ENCODE results near the gene PRR20G.

The PRR20G gene

GRCh38 chr3:127286571-127287140 is 1.2 kb downstream of the PRR20G start:
- H3K9ac ChIP-seq (ENCODE audit: low read depth in 1 of 2, low read length in 2 of 2), result no peak overlapping the region
- no peaks in the 10 kb centered on the region for H3K36me3 ChIP-seq (ENCODE audit: control insufficient read depth in 2 of 2, insufficient read depth in 2 of 2, low read length in 2 of 2)
- H3K27ac ChIP-seq (ENCODE audit: low read depth in 2 of 2, low read length in 2 of 2), result no peak overlapping the region
- peak overlapping the region in 1 of 2 donors; percentile 13 for H3K4me3 ChIP-seq (ENCODE audit: low read length in 2 of 2)
- no peaks in the 10 kb centered on the region for H3K9me3 ChIP-seq (ENCODE audit: control insufficient read depth in 2 of 2, low read length in 2 of 2)
- no peaks in the 10 kb centered on the region for H3K27me3 ChIP-seq (ENCODE audit: control insufficient read depth in 2 of 2, insufficient read depth in 2 of 2, low read length in 2 of 2)
- no peaks in the 10 kb centered on the region for H3K4me1 ChIP-seq (ENCODE audit: control insufficient read depth in 2 of 2, insufficient read depth in 2 of 2, low read length in 2 of 2)

- H3K4me1 ChIP-seq (ENCODE audit: control insufficient read depth in 2 of 2, insufficient read depth in 2 of 2, low read length in 2 of 2), result no peaks in the 10 kb centered on the region
- no peaks in the 10 kb centered on the region for H3K27me3 ChIP-seq (ENCODE audit: control insufficient read depth in 2 of 2, insufficient read depth in 2 of 2, low read length in 2 of 2)
- H3K4me3 ChIP-seq (ENCODE audit: low read length in 2 of 2), result no peak overlapping the region
- H3K9me3 ChIP-seq (ENCODE audit: control insufficient read depth in 2 of 2, low read length in 2 of 2), result no peaks in the 10 kb centered on the region
- no peak overlapping the region for H3K9ac ChIP-seq (ENCODE audit: low read depth in 1 of 2, low read length in 2 of 2)
- H3K36me3 ChIP-seq (ENCODE audit: control insufficient read depth in 2 of 2, insufficient read depth in 2 of 2, low read length in 2 of 2), result no peaks in the 10 kb centered on the region
- no peak overlapping the region for H3K27ac ChIP-seq (ENCODE audit: low read depth in 2 of 2, low read length in 2 of 2)
Measured at GRCh38 chr3:127284258-127284657, 3.6 kb downstream of the PRR20G start.

DNA sequence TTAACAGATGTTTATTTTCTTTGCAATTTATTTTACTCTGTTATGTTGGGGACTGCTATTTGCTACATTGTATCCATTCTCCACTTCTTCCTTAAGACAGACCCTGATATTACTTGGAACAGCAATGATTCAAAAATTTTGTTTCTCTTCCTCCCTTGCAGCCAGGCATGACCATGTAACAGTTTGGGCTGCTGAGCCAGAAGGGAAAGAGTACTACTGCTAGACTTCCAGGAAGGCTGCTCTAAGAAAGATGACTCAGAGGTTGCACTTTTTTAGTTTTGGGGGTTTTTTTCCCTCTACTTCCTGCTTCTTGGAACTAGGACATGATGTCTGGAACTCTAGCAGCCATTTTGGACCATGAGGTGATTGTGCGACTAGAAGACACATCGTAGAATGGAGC is 10.3 kb downstream of the PRR20G start:
- Histone ChIP-seq H3K4me1 (ENCODE audit: control insufficient read depth in 2 of 2, insufficient read depth in 2 of 2, low read length in 2 of 2) (no peaks in the 10 kb centered on the region), H3K9me3 (ENCODE audit: control insufficient read depth in 2 of 2, low read length in 2 of 2) (no peaks in the 10 kb centered on the region), H3K36me3 (ENCODE audit: control insufficient read depth in 2 of 2, insufficient read depth in 2 of 2, low read length in 2 of 2) (no peaks in the 10 kb centered on the region), H3K9ac (ENCODE audit: low read depth in 1 of 2, low read length in 2 of 2) (no peak overlapping the region), H3K27me3 (ENCODE audit: control insufficient read depth in 2 of 2, insufficient read depth in 2 of 2, low read length in 2 of 2) (peaks cover 0 to 2% of the 10 kb centered on the region in 2 donors), H3K27ac (ENCODE audit: low read depth in 2 of 2, low read length in 2 of 2) (no peak overlapping the region), H3K4me3 (ENCODE audit: low read length in 2 of 2) (no peak overlapping the region)

GRCh38 chr3:127276995-127277394 is 10.9 kb downstream of the PRR20G start:
- H3K36me3 ChIP-seq (ENCODE audit: control insufficient read depth in 2 of 2, insufficient read depth in 2 of 2, low read length in 2 of 2), result no peaks in the 10 kb centered on the region
- no peaks in the 10 kb centered on the region for H3K9me3 ChIP-seq (ENCODE audit: control insufficient read depth in 2 of 2, low read length in 2 of 2)
- H3K4me3 ChIP-seq (ENCODE audit: low read length in 2 of 2), result no peak overlapping the region
- H3K4me1 ChIP-seq (ENCODE audit: control insufficient read depth in 2 of 2, insufficient read depth in 2 of 2, low read length in 2 of 2), result no peaks in the 10 kb centered on the region
- peaks cover 0 to 2% of the 10 kb centered on the region in 2 donors for H3K27me3 ChIP-seq (ENCODE audit: control insufficient read depth in 2 of 2, insufficient read depth in 2 of 2, low read length in 2 of 2)
- H3K9ac ChIP-seq (ENCODE audit: low read depth in 1 of 2, low read length in 2 of 2), result no peak overlapping the region
- no peak overlapping the region for H3K27ac ChIP-seq (ENCODE audit: low read depth in 2 of 2, low read length in 2 of 2)

DNA sequence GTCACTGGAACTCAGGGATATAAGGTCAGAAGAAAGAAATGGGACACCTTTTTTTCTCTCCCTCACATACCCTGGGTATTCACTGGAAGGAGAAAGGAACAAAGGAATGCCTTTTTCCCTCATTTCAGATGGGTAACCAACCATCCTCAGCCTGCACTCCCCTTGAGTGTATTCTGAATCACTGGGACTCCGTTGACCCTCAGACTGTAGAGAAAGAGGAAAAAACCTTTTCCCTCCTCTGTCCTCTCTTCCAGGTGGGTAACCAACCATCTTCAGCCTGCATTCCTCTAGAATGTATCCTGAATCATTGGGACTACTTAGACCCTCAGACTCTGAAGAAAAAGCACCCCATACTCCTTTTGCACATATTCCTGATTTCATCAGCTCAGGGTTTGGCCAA is 11.4 kb downstream of the PRR20G start:
- Histone ChIP-seq H3K36me3 (ENCODE audit: control insufficient read depth in 2 of 2, insufficient read depth in 2 of 2, low read length in 2 of 2) (no peaks in the 10 kb centered on the region), H3K9me3 (ENCODE audit: control insufficient read depth in 2 of 2, low read length in 2 of 2) (no peaks in the 10 kb centered on the region), H3K27ac (ENCODE audit: low read depth in 2 of 2, low read length in 2 of 2) (no peak overlapping the region), H3K4me3 (ENCODE audit: low read length in 2 of 2) (no peak overlapping the region), H3K27me3 (ENCODE audit: control insufficient read depth in 2 of 2, insufficient read depth in 2 of 2, low read length in 2 of 2) (peaks cover 0 to 2% of the 10 kb centered on the region in 2 donors), H3K4me1 (ENCODE audit: control insufficient read depth in 2 of 2, insufficient read depth in 2 of 2, low read length in 2 of 2) (no peaks in the 10 kb centered on the region), H3K9ac (ENCODE audit: low read depth in 1 of 2, low read length in 2 of 2) (no peak overlapping the region)

- H3K27me3 ChIP-seq (ENCODE audit: control insufficient read depth in 2 of 2, insufficient read depth in 2 of 2, low read length in 2 of 2), result peaks cover 0 to 2% of the 10 kb centered on the region in 2 donors
Measured at GRCh38 chr3:127275287-127275781, 12.5 kb downstream of the PRR20G start.

DNA sequence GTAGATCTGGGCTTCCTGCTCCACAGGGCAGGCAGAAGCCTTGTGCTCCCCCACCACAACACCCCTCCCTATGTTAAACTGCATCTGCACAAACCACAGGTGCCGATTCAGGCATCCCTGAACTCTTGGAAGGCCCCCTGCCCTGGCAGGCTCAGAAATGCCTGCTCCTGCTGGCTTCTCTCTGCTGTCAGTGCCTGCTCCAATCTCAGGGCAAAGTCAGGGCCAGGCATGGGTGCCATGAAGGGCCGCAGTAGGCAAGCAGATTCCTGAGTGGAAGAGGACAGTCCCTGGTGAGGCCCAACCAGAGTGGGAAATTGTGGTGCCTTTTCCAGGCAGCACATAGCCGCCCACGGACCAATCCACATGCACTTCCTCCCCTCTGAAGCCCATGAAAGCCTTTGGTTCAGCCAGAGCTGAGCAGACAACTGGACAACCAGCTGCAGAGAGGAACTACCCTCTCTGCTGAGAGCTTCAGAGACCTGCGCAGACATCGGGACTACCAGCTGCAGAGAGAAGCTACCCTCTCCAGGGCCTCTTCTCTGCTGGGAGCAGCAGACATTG is 13.6 kb downstream of the PRR20G start:
- Histone ChIP-seq H3K4me3 (ENCODE audit: low read length in 2 of 2) (no peak overlapping the region), H3K27ac (ENCODE audit: low read depth in 2 of 2, low read length in 2 of 2) (no peak overlapping the region), H3K9ac (ENCODE audit: low read depth in 1 of 2, low read length in 2 of 2) (no peak overlapping the region), H3K9me3 (ENCODE audit: control insufficient read depth in 2 of 2, low read length in 2 of 2) (no peaks in the 10 kb centered on the region), H3K36me3 (ENCODE audit: control insufficient read depth in 2 of 2, insufficient read depth in 2 of 2, low read length in 2 of 2) (no peaks in the 10 kb centered on the region), H3K27me3 (ENCODE audit: control insufficient read depth in 2 of 2, insufficient read depth in 2 of 2, low read length in 2 of 2) (peaks cover 0 to 2% of the 10 kb centered on the region in 2 donors), H3K4me1 (ENCODE audit: control insufficient read depth in 2 of 2, insufficient read depth in 2 of 2, low read length in 2 of 2) (no peaks in the 10 kb centered on the region)

More at GRCh38 chr3:127275287-127275781, 12.5 kb downstream of the PRR20G start:
- no peak overlapping the region for H3K9ac ChIP-seq (ENCODE audit: low read depth in 1 of 2, low read length in 2 of 2)
- no peaks in the 10 kb centered on the region for H3K9me3 ChIP-seq (ENCODE audit: control insufficient read depth in 2 of 2, low read length in 2 of 2)
- no peak overlapping the region for H3K27ac ChIP-seq (ENCODE audit: low read depth in 2 of 2, low read length in 2 of 2)
- H3K4me1 ChIP-seq (ENCODE audit: control insufficient read depth in 2 of 2, insufficient read depth in 2 of 2, low read length in 2 of 2), result no peaks in the 10 kb centered on the region
- no peak overlapping the region for H3K4me3 ChIP-seq (ENCODE audit: low read length in 2 of 2)
- no peaks in the 10 kb centered on the region for H3K36me3 ChIP-seq (ENCODE audit: control insufficient read depth in 2 of 2, insufficient read depth in 2 of 2, low read length in 2 of 2)

DNA sequence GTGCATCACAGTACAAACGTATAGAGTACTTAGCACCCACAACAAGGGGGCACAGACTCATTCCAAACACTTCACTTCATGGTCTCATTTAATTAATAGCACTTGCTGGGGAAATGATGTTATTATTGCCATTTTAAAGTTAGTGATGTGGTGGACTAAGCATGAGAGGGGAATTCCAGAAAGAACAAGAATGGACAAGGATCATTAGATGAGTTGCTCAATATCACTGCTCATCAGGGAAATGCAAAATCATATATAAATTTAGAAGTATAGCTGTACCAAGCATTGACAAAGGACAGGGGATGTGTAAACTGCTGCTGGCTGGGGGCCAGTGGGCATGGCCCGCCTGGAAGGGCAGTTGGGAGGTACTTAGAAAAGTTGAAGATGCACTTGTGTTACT is 14.6 kb downstream of the PRR20G start:
- Histone ChIP-seq H3K36me3 (ENCODE audit: control insufficient read depth in 2 of 2, insufficient read depth in 2 of 2, low read length in 2 of 2) (no peaks in the 10 kb centered on the region), H3K4me3 (ENCODE audit: low read length in 2 of 2) (no peak overlapping the region), H3K9ac (ENCODE audit: low read depth in 1 of 2, low read length in 2 of 2) (no peak overlapping the region), H3K27ac (ENCODE audit: low read depth in 2 of 2, low read length in 2 of 2) (no peak overlapping the region), H3K4me1 (ENCODE audit: control insufficient read depth in 2 of 2, insufficient read depth in 2 of 2, low read length in 2 of 2) (no peaks in the 10 kb centered on the region), H3K27me3 (ENCODE audit: control insufficient read depth in 2 of 2, insufficient read depth in 2 of 2, low read length in 2 of 2) (peaks cover 0 to 2% of the 10 kb centered on the region in 2 donors), H3K9me3 (ENCODE audit: control insufficient read depth in 2 of 2, low read length in 2 of 2) (peaks cover 5 to 6% of the 10 kb centered on the region in 2 donors)

- Histone ChIP-seq H3K9ac (ENCODE audit: low read depth in 1 of 2, low read length in 2 of 2) (no peak overlapping the region), H3K4me3 (ENCODE audit: low read length in 2 of 2) (no peak overlapping the region), H3K27me3 (ENCODE audit: control insufficient read depth in 2 of 2, insufficient read depth in 2 of 2, low read length in 2 of 2) (no peaks in the 10 kb centered on the region), H3K4me1 (ENCODE audit: control insufficient read depth in 2 of 2, insufficient read depth in 2 of 2, low read length in 2 of 2) (no peaks in the 10 kb centered on the region), H3K9me3 (ENCODE audit: control insufficient read depth in 2 of 2, low read length in 2 of 2) (peaks cover 5 to 6% of the 10 kb centered on the region in 2 donors), H3K36me3 (ENCODE audit: control insufficient read depth in 2 of 2, insufficient read depth in 2 of 2, low read length in 2 of 2) (no peaks in the 10 kb centered on the region), H3K27ac (ENCODE audit: low read depth in 2 of 2, low read length in 2 of 2) (no peak overlapping the region)
Measured at GRCh38 chr3:127266186-127266585, 21.7 kb downstream of the PRR20G start.

GRCh38 chr3:127265581-127265981 is 22.3 kb downstream of the PRR20G start:
- Histone ChIP-seq H3K4me3 (ENCODE audit: low read length in 2 of 2) (no peak overlapping the region), H3K4me1 (ENCODE audit: control insufficient read depth in 2 of 2, insufficient read depth in 2 of 2, low read length in 2 of 2) (no peaks in the 10 kb centered on the region), H3K36me3 (ENCODE audit: control insufficient read depth in 2 of 2, insufficient read depth in 2 of 2, low read length in 2 of 2) (no peaks in the 10 kb centered on the region), H3K27me3 (ENCODE audit: control insufficient read depth in 2 of 2, insufficient read depth in 2 of 2, low read length in 2 of 2) (no peaks in the 10 kb centered on the region), H3K9me3 (ENCODE audit: control insufficient read depth in 2 of 2, low read length in 2 of 2) (peaks cover 5 to 6% of the 10 kb centered on the region in 2 donors), H3K9ac (ENCODE audit: low read depth in 1 of 2, low read length in 2 of 2) (no peak overlapping the region), H3K27ac (ENCODE audit: low read depth in 2 of 2, low read length in 2 of 2) (no peak overlapping the region)
